ENCODE data around the gene PRELID2.

The PRELID2 gene

DNA sequence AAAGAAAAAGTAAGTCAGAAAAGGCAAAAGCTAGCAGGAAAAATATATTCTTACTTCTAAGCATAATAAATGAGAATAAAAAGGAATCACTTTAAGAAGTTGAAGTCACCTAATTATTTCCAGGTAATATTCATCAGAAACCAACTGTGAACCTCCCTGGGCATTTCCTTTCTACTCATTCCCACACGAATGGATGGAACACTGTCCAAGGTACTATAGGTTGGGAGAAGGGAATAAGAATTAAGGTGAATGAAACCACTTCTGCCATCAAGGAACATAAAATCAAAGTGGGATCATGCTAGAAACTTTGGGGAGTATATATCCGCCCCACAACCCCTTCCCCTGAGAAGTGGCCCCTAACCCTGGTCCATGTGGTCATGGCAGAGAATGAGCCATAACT is 41.6 kb downstream of the PRELID2 start:
- DNase-seq = no peak

DNA sequence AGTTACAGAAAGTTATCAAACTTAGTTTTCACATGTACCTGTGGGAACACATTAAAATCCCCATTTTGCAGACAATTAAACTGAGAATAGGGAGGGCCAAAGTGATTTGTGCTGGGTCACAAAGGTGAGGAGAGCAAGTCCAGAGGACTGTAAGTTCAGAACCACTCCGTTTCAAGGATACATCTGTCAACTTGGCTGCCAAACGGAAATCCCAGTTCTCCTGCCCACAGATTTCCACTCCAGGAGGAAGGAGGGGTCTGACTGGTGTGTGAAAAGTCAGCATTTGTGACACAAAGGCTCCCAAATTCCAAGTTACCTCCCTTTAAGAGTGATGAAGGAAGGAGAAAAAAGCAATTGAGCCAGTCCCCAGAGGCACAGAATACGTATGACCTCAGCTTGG is 42.3 kb downstream of the PRELID2 start:
- DNase-seq = no peak

DNA sequence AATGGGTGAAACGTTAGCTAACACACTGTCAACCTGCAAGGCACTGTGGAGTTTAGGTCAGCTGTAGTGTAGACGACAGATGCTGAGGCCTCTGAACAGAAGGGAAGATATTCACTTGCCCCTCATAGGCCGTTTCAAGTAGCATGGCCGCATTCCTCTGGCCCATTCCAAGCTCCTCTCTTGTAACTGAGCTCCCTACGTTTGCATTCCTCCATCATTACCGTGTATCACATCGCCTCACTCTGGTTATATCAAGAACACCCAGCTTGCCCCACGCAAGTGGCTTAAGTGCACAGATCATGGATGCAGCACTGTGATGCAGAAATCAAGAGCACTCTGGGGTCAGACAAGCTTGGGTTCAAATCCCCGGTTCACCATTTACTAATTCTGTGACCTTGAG is 43.3 kb downstream of the PRELID2 start:
- peak; percentile 10 for DNase-seq

DNA sequence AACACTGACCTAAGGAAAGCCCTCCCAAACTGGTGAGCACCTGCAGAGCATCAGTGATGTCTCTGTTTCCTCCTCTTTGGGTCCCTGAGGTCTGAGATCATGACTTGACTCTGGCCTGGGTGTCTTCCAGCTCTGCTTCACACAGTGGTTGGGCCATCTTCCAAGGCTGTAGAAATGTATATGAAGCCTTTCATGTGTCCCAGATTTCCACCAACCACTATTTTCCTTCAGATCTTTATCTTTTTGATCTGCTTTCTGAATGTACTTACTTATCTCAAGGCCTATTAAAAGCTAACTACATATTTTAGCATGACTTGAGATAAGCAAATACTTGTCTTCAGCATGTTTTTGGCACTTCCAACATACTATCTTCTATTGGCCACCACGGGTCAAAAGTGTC is 47.1 kb downstream of the PRELID2 start:
- DNase-seq = no peak

DNA sequence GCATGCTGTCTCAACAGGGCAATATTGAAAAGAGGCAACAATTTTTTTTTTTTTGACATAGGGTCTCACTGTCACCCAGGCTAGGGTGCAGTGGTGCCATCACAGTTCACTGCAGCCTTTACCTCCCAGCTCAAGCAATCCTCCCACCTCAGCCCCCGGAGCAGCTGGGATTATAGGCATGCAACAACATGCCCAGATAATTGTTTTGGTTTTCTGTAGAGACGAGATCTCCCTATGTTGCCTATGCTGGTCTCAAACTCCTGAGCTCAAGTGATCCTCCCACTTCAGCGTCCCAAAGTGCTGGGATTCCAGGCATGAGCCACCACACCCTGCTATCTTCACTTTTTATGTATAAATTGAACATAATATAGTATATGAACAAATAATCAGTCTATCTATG is 47.6 kb downstream of the PRELID2 start:
- peak; percentile 64 for DNase-seq

DNA sequence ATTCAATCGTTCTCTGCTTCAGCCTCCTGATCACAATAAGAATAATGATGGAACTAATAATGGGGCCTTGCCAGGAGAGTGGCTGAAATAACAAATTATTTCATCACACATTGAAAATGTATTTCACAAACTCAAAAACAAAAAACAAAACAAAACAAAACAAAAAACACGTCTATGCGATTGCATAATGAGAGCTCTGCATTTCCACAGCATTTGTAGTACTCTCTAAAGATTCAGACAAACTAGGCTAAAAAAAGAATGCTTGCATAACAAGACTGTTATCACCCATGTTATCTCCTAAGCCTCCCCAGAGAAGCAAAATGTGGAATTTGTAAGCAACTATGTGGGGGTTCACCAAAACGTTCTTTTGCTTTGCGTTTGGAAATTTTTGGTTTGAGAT is 48.1 kb downstream of the PRELID2 start:
- no peak for DNase-seq

DNA sequence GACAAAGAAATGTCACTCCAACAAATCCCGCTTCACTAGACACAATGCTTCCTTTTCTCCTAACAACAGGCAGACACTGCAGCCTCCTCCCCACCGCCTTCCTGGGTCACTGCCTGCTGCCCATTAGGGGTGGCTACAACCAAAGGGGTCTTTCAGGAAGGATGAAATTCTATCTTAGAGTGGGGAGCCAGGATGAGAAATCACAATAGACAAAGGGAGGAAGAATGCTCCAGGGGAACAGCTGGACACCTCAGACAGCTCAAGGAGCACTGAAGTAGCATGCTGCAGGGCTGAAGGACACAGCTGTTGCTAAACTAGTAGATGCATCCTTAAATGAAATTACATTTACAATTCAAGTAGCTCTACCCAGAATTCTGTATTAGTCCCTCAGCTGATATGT is 54.2 kb downstream of the PRELID2 start:
- peak; percentile 56 for DNase-seq

DNA sequence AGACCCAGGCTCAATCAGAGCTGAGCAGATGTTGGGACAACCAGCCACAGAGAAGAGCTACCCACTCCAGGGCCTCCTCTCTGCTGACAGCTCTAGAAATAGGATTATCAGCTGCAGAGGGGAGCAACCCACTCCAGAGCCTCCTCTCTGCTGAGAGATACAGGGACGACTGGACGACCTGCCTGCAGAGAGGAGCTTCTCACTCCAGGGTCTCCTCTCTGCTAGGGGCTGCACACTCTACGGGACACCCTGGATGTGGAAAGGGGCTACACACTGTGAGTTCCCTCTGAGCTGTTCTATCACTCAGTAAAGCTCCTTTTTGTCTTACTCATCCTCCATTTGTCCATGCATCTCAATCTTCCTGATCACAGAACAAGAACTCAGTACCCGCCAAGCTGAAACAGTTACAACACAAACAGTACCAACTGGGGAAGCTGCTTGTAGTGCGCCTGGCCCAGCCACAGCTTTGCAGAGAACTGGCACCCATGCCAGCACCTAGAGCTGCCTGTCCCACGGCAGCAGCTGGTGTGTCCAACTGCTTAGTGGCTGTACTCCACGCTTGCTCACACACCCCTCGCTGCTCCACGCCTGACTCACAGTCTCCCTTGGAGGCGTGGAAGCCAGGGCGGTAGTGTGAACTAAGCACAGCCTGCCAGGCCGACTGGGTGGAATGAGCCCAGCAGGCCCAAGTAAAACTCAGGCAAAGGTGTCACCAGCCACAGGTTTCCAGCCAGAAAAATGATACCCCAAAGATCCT is 56.8 kb downstream of the PRELID2 start:
- DNase-seq = no peak

DNA sequence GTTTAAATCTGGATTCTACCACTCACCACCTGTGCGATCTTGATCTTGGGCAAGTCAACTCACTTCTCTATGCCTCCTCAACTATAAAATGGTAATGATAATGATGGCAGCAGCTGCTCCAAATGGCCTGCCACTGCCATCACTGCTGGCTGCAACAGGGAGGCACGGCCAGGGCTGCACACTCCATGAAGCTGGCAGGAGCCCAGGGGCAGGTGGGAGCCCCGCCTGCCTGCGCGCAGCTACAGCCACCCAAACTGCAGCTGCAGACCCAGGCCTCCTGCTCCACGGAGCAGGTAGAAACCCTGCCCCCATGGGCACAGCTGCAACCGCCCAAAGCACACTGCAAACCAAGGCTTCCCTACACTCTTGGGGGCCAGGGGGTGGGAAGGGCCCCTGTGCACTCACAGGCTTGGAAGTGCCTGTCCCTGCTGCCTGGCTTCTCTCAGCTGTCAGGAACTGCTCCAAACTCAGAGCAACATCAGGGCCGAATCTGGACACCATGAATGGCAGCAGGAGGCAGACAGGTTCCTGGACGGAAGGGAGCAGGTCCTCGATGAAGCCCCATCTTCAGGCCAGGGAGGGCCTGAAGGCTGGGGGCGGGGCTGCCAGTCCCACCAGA is 57.6 kb downstream of the PRELID2 start:
- DNase-seq = no peak

DNA sequence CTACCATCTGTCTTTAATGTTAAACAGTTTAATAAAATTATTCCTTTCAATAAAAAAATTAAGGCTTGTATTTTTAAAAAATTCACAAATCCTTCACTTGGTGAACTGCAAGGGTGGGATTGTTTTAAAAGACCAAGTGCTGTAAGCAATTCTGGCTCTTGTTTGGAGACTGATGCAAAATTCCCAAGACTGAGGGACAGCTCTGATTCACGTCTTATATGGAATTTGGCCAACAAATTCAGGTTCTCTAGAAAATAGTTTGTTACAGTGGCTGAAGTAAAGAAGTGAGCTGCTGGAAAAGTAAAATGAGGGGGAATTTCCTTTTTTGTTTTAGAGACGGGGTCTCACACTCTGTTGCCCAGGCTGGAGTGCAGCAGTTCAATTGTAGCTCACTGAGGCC is 58.3 kb downstream of the PRELID2 start:
- DNase-seq = no peak

DNA sequence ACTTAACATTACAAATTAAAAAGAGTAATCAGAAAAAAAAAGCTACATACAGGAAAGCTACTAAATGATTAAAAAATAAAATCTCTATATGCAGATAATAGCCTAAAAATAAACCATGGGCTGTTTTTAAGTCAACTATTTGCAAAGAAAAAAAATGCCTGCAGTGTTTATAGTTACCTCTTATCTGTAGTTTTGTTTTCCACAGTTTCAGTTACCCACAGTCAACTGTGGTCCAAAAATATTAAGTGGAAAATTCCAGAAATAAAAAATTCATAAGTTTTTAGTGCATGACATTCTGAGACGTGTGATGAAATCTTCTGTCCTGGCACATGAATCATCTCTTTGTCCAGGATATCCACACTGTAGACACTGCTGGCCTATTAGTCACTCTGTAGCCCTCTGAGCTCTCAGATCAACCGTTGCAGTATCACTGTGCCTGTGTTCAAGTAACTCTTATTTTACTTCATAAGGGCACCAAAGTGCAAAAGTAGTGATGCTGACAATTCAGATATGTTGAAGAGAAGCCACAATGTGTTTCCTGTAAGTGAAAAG is 59.2 kb downstream of the PRELID2 start:
- DNase-seq = no peak

DNA sequence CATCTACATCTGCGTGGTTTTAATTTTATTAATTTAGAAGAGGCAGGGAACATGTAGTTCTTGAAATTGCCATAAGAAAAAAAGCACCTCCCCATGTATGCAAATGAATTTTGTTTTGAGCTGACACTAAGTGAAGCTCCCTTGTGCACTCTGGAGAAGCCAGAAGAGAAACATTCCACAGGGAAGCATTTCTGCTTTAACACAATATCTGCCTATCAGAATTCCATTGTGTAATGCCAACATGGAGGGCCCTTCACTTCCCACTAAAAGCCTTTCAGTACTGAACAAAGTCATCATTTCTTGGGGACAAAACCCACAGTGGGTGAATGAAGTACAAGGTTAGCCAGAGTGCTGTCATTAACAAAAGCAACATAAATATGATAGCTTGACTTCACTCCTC is 59.7 kb downstream of the PRELID2 start:
- DNase-seq = no peak

DNA sequence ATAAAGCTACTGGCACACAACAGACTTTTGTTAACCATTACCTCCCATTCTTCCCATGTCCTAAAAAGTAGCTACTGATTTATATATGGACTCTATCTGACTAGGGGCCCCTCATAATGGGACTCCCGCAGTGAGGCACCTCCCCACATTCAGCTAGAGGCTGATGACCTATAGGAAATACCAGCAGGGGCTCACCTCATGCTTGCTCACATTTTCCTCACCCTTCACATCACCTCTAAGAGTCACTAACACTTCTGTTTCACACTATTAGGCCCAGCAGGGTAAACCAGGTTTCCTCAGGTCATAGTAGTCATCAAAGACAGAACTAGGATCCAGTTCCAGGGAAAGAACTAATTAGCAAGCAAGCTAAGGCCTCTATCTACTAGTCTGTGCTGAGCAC is 60.7 kb downstream of the PRELID2 start:
- DNase-seq = peak; percentile 39

DNA sequence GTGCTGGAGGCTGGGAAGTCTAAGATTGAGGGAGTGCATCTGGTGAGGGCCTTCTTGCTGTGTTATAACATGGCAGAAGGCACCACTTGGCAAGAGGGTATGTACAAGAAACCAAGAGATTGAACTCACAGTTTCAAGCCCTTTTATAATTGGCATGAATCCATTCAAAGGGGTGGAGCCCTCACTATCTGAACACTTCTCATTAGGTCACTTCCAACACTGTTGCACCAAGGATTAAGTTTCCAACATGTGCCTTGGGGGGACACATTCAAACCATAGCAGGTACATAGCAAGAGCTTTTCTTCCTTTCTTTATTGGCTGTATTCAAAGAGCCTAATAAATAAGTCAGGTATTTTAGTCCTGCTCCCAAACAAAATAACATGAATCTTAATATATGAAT is 62.7 kb downstream of the PRELID2 start:
- DNase-seq = peak; percentile 14

DNA sequence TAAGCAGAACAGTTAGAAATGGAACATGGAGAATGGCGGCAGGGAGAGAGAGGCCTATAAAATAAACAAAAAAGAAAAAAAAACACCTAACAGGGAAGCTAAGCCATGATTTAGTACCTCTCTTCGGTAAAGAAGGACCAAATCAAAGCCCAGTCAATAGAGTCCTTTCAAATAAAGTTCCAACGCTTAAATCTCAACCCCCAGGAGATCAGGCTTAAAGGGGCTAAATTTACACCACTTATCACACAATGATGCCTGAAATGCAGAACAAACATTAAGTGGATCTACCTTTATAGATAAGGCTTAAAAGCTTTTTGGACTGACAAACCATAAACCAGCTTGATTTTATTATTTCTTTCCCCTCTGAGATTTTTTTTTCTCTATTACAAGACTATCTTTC is 66.3 kb downstream of the PRELID2 start:
- DNase-seq = no peak

DNA sequence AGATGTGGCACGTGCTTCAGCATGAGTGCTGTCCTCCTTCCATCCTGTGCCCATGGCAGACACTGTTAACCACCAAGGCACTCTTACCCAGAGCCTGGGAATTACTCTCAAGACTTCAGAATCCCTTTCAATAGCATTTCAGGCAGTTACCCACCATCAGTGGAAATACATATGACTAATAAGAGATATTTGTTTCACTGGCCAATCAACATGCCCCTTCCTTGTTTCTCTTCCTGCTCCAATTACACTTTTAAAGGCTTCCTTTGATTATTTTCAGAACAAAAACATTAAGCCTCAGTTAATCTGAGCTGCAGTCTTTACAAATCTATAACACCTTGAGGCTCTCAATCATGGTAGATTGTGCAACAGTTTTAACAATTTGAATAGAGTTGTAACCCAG is 70.8 kb downstream of the PRELID2 start:
- no peak for DNase-seq

DNA sequence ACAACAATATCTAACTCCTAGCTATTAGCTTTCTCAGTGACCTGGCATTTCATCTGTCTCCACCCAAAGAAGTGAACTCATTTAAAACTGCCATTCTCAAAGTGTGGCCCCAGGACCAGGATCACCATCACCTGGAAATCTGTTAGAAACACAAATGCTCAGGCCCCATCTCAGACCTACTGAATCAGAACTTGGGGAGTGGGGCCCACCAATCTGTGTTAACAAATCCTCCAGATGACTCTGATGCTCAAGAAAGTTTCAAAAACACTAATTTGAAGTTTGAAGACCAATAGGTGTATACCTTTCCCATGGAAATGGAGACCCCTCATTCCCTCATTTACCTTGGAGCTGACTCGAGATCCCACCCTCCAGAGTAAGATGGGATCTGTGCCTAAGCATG is 72.3 kb downstream of the PRELID2 start:
- DNase-seq = no peak

DNA sequence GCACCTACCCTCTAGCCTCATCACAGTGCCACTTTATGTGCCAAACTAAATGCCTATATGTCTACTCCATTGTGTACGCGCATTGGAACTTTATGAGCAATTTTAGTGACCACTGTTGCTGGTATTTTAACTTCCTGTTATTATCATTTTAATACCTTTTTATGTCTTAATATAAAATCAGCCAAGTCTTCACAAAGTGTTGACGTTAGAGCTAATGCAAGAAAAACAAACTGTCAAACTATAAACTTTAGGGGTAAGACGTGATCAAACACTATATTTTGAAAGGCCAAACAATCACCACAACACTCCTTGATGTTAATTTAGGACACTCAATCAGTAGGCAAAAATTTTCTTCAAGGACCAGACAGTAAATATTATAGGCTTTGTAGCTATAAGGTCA is 73.9 kb downstream of the PRELID2 start:
- no peak for DNase-seq

DNA sequence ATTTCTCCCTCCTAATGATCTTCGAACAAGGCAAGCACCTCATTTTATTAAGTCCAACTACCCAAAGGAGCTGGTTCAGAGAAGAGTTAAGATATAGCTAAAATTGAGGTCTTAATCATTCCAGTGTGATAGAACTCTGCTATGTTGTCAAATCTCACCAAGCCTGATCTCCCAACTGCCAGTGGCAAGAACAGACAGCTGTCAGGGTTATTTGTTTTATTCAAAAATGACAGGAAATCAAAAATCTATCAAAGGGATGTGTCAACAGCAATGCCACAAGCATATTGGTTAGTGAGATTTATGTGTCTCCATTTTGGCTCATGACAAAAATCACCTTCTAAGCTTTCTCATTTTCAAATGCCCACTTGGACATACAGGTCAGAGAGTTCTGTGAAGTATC is 74.5 kb downstream of the PRELID2 start:
- DNase-seq = no peak

DNA sequence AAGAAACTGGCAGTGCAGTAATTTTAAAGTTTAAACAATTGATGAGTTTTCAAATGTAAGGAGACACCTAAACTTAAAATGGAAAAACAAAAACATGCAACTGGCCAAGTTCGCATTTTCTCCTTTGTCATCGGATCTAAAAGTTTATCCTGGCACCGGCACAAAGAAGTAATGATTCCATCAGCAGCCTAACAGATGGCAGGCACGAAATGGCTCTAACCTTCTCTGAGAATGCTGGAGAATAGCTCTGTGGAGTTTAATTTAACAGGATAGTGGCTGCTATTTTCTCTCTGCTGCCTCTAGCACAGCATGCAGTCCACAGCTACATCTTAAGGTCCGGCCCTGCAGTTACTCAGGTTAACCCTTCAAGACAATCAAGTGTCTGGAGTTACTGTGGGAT is 82.2 kb downstream of the PRELID2 start:
- DNase-seq = peak; percentile 10

DNA sequence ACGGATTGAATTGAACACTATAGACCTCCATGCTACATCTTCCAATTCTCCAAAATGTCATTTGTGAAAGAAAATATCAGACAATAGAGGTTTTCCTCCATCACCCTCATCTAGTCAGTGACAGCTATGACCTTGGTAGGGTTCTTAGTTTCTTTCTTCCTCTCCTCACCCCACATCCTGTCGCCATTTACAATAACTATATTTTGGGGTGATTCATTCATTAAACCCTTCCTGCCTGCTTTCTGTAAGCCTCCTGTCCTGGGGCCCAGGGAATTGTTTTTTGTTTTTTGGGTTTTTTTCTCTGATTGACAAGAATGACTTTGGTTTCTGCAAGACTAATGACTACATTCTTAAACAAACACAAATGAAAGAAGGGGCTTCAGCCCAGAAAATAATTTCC is 82.6 kb downstream of the PRELID2 start:
- DNase-seq = no peak

DNA sequence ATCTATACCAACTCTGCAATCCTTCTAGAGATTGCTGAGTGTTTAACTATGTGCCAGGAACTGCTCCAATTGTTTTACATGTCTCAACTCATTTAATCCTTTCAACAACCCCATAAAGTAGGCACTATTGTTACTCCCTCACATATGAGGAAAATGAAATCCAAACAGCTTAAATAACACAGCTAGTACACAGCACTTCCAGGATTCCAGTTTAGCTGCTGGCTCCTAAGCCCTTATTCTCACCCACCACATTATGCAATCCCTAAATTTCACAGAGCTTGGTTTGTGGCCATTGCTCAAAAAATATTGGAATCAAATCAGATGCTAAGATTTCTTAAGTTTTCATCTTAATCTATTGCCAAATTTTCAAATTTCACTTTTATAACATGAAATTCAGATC is 84.9 kb downstream of the PRELID2 start:
- DNase-seq = no peak

DNA sequence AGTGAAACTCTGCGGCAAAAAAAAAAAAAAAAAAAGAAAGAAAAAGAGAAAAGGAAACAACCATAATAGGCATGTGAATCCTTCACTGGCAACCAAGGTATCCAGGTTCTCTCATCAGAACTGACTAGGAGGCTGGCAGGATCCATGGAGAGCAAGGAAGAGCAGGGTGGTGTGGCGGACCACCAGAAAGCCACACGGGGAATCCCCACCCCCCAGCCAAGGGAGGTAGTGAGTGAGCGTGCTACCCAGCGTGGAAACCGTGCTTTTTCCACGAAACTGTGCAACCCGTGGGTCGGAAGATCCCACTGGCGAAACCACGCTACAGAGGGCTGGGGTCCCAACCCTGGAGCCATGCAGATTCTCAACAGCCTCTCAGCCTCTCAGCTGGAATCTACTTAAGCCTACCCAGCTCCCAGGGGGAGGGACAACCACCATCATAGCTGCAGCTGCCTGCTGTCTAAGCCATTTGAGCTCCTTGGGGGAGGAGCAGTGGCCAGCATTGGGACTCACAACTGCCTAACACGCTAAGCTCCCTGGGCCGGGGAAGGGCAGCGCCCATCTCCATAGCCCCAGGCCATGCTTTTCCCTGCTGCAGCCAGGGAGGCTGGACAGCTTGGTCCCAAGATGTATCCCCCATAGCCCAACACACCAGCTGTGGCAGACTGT is 91.6 kb downstream of the PRELID2 start:
- DNase-seq = peak; percentile 22

DNA sequence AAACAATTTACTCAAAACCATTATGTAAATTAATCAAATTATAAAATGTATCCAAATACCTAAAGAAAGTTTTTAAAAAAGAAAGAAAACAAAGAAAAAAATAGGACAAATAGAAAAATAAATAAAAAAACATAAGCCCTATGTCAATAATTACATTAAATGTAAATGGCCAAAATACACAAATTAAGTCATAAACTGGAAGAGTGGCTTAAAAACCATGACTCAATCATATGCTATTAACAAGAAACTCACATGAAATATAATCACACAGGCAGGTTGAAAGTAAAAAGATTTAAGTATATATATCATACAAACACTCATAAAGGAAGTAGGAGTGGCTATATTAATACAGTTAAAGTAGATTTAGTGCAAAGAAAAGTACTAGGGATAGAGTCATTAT is 95.3 kb downstream of the PRELID2 start:
- DNase-seq = no peak
